ENCODE measurements around the gene PKN1.
"Not testable (repeated sequence)": the region's sequence is repeated elsewhere in the genome, so short reads cannot be mapped to it uniquely, and the experiment has no call there.

PKN1 gene

DNA sequence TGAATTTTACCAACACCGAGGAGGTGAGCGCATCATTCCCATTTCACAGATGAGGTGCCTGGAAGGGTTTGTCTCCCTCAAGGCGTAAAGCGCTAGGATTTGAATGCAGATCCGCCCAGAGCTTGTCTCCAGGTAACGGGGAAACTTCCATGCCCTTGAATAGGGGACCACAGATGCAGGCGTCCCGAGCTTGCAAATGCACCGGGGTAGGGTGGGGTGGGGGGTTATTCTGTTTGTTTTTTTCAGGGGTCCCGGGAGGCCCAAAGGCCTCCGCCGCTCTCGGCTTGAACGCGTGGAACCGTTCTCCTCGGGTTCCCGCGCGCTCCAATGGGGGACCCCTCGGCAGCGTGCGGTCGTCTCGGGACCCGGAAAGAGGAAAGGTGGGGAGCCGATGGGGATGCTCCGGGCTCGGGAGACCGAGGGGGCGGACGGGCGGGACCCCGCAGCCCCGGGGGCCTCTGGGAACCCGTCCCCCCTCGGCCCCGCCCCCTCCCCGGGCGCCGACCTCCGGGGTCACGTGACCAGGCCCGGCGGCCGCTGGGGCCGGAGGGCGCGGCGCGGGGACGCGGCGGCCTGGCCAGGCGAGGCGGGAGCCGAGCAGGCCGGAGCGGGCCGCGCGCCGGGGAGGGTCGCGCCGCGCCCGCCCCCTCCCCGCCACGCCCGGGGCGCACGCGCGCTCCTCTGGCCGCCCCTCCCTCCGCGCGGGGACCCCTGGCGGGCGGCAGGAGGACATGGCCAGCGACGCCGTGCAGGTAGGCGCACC, at the start of gene PKN1:
Gene PKN1 (plus strand): TSS at position 516 of the 763 bp plus-strand sequence. CDS start 216 bp downstream, at position 732.
- peak; percentile 64 for DNase-seq

DNA sequence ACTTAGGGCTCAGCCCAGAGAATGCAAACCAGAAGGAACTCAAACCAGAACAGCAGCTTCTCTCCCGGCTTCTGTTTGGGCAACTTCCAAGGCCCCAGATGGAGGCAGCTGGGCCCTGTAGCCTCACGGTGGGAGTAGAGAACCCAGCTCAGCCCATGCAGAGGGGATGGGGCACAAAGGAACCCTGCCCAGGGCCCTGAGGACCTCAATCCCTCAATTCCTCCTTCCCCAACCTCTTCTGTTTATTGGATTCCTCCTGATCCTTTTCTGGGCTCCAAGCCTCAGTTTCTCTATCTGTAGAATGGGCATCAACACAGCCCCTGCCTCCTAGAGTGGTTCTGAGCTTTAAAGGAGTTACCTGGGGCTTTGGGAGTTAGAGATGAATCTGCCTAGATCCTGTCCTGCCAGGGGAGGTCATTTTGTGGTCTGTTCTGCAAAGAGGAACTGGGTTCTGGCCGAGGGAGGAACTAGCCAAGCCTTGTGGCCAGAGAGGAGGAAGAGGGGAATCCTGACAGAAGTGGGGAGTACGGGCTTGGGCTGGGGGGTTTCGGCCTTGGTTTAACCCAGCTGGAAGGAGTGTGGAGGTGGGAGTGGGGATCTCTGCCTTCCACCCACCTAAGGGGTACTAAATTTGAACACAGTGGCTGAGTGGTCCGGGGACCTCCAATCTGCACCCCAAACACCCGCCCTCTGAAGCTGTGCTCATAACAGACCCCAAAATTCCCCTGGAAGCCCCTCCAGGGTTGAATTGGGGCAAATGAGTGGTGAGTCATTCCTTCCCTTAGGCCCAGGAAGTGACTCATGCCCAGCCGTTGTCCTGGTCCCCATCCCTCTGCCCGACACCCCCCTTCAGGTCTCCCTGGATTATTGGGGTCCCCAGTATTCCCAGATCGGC, 49.2 kb upstream of the PKN1 start:
- no peak for DNase-seq

DNA sequence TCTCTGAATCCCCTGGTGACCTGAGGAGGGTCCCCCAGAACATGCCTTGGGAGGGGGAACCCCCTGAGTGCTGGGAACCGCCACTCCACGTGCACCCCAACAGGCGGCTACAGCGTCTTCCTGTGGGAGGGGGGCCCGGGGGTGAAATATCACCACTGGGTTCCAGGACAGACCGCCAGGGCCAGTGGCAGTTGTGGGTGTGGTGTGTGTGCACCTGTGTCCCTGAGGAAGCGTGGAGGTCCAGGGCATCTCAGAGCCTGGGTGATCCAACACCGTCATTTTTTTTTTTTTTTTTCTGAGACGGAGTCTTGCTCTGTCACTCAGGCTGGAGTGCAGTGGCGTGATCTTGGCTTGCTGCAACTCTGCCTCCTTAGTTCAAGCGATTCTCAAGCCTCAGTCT, 47.6 kb upstream of the PKN1 start:
- DNase-seq = no peak

DNA sequence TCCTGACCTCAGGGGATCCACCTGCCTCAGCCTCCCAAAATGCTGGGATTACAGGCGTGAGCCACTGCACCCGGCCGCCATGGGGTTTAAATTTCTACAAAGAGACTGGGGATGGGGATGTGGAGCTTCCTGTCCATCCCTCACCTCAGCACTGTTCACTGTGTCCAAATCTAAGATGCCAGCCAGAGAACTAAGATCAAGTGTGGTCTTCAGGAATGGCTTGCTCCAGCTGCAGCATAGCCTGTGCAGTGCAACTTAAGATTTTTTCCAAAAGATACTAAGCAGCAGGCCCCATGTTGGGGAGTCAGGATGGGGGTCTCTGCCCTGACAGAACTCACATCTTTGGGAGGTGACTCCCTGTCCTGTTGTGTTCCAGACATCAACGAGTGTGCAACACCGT, 42.6 kb upstream of the PKN1 start:
- DNase-seq = no peak

DNA sequence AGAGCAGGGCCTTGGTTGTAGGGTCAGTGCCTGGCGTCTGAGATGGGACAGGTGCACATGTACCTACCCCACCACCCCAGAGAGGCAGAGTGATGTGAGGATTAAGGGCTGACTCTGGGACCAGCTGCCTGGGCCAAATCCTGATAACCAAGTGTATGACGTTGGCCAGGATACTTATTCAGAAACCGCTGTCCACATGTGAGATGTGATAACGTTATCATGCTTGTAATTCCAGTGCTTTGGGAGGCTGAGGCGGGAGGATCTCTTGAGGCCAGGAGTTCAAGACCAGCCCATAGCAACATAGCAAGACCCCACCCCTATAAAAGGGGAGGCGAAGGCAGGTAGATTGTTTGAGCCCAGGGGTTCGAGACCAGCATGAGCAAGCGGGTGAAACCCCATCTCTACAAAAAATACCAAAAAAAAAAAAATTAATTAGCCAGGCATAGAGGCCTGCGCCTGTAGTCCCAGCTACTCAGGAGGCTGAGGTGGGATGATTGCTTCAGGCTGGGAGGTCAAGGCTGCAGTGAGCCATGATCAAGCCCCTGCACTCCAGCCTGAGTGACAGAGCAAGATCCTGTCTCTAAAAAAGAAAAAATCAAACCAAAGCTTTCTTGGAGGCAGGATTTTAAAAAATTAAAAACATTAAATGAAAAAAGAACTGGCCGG, 41.8 kb upstream of the PKN1 start:
- DNase-seq = no peak

DNA sequence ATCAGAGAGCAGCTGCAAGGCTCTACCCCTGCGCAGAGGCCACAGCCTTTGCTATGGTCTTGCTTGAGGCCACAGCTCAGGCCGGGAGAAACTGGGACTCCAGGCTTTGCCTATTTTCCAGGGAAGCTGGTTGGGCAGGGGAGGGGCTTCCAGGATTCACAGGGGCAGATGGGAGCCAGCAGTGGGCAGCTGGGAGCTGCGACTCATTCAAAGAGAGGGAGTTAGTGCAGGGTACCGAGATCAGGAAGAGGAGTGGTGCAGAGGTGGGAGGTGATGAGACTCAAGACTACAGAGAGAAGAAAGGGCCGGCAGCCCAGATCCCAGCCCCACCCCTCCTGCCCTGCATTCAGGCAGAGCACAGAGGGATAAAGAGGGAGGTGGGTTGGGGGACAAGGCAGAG, 39.8 kb upstream of the PKN1 start:
- DNase-seq = no peak

DNA sequence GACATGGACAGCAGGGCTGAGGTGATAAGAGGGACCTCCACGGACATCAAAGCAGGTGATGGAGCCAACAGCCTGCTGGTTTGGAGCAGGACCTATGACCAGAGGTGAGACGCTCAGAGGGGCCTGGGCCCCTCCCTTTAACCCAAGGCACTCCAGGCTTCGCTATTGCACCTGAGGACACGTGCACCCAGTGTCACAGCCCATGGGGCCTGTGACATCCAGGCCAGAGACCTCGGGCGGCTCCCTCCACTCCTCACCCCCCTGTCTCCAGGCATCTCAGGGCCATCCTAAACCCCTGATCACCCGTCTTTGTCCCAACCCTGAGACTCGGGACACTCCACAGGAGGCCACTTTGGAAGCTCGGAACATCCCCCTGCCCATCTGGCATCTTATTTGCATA, 38.9 kb upstream of the PKN1 start:
- no peak for DNase-seq

DNA sequence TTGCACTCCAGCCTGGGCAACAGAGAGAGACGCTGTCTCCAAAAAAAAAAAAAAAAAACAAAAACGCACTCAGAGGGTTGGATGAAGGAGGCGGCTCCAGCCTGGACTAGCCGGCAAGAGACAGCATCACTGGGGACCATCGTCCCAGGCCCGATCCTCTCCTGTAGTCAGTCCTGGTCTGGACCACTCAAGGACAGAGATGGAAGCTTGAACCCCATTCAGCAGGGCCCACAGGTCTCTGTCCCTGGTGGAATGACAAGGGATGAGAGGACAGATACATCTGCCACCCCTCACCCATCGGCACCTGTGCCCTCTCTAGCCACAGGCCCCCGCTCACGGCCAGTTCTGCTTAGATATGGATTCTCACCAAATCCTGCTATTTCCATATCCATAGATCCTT, 37.8 kb upstream of the PKN1 start:
- DNase-seq = no peak

DNA sequence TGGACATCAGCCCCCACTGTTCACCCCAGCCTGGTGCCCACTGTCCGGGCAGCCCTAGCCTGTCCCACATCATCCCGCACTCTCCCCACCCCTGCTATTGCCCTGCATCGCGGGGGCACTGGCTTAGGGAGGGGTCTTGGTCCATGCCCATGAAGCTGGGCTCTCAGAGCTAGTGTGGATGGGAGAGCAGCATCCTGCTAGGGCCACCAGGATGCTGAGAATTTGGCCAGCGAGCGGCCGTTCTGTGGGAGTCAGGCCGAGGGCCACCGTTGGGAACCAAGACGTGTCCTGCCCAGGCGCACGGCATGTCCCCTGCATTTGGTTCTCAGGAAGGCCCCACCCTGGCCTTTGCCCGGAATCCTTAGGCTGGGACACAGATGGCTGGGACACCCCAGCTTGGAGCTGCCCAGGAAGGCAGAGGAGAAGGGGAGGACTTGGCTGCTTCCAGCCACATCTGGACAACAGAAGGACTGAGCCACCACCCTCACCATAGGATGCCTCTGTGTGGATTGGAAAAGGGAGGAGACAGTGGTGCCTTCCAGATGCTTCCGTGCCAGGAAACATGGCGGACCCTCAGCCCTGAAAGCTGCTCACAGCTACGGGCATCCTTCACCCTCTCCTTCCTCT, 37.3 kb upstream of the PKN1 start:
- DNase-seq = no peak

DNA sequence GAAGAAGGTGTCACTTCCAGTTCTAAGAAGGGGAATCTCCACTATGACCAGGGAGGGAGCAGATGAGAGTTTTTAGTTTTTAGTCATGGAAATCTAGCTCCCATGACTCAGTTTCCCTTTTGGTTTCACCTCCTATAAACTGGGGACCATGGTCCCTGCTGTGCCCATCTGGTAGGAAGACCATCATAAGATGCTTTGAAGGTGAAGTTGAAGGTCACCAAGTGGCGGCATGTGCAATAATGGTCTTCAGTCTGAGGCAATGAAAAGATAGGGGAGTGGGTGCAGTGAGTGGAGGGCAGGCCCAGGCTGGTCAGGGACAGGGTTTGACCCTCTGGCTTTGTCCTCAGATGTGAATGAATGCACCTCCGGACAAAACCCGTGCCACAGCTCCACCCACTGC, 36.4 kb upstream of the PKN1 start:
- DNase-seq = not testable (repeated sequence)

DNA sequence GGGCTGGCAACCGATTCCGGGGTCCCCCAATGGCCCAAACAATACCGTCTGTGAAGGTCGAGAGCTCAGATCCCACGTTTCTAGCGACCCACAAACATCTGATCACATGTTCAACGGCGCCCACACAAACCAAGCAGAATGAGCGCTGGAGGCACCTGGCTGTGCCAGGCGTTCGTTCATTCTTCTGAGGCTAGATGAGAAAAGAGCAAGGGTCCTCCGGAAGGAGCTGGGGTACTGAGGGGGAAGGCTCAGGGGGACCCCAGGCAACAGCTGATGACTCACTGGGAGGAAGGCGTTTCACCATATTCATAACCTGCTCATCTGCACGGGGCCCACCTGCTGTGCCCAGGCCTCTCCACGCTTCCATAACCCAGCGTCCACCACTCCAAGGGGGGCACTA, 35.9 kb upstream of the PKN1 start:
- not testable (repeated sequence) for DNase-seq

DNA sequence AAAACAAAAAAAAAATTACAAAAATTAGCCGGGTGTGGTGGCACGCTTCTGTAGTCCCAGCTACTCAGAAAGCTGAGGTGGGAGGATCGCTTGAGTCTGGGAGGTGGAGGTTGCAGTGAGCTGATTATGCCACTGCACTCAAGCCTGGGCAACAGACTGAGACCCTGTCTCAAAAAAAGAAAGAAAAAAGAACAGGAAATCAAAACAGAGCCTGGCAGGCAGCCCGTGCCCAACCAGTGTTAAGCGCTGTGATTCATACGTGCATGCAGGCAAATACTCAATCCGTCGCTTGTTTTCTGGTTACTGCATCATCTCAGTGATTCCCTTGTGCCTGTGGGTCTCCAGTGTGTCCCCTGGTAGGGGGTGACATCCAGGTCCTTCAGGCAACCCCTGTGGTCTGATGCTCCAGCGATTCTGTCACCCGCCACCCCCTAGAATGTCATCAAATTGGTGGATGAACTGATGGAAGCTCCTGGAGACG, 32.1 kb upstream of the PKN1 start:
- DNase-seq = no peak

DNA sequence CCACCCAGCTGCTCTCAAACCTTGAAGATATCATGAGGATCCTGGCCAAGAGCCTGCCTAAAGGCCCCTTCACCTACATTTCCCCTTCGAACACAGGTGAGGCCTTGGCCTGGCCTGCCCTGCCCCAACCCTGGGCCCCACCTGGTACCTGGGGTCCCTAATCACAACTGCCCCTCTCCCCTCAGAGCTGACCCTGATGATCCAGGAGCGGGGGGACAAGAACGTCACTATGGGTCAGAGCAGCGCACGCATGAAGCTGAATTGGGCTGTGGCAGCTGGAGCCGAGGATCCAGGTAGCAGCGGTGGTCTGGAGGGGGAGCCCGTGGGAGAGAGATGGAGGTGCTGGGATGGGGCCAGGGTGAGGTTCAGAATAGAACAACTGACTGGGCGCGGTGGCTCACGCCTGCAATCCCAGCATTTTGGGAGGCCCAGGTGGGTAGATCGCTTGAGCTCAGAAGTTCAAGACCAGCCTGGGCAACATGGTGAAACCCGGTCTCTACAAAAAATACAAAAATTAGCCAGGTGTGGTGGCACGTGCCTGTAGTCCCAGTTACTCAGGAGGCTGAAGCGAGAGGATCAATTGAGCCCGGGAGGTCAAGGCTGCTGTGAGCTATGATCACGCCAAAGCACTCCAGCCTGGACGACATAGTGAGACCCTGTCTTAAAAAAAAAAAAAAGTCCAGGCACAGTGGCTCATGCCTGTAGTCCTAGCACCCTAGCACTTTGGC, 31.5 kb upstream of the PKN1 start:
- no peak for DNase-seq

DNA sequence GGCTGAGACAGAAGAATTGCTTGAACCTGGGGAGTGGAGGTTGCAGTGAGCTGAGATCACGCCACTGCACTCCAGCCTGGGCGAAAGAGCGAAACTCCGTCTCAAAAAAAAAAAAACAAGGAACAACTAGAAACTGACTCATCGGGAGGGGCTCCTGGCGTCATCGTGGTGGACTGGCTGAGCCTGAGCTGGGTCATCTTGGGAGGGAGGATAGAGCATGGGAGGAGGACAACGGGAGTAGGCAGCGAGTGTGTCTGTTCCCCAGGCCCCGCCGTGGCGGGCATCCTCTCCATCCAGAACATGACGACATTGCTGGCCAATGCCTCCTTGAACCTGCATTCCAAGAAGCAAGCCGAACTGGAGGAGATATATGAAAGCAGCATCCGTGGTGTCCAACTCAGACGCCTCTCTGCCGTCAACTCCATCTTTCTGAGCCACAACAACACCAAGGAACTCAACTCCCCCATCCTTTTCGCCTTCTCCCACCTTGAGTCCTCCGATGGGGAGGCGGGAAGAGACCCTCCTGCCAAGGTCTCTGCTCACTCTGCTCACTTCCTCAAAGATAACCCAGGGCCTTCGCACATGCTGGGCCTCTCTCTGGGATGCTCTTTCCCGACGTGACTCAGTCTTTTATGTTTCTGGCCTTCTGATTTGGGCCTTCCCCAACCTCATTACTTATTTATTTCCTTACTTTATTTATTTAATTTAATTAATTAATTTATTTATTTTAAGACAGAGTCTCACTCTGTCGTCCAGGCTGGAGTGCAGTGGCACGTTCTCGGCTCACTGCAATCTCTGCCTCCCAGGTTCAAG, 30.6 kb upstream of the PKN1 start:
- no peak for DNase-seq

DNA sequence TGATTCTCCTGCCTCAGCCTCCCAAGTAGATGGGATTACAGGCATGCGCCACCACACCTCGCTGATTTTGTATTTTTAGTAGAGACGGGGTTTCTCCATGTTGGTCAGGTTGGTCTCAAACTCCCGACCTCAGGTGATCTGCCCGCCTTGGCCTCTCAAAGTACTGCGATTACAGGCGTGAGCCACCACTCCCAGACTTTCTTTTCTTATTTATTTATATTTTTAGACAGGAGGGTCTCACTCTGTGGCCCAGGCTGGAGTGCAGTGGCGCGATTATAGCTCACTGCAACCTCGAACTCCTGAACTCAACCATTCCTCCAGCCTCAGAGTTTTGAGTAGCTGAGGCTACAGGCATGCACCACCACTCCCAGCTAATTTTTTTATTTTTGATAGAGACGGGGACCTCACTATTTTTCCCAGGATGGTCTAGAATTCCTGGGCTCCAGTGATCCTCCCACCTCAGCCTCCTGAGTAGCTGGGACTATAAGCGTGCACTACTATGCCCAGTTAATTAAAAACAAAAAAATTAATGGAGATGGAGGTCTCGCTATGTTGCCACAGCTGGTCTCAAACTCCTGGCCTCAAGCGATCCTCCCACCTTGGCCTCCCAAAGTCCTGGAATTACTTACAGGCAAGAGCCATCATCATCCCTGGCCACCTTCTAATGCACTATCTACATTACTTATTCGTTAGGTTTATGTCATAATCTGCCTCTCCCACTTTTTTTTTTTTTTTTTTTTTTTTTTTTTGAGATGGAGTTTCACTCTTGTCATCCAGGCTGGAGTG, 29.8 kb upstream of the PKN1 start:
- not testable (repeated sequence) for DNase-seq

DNA sequence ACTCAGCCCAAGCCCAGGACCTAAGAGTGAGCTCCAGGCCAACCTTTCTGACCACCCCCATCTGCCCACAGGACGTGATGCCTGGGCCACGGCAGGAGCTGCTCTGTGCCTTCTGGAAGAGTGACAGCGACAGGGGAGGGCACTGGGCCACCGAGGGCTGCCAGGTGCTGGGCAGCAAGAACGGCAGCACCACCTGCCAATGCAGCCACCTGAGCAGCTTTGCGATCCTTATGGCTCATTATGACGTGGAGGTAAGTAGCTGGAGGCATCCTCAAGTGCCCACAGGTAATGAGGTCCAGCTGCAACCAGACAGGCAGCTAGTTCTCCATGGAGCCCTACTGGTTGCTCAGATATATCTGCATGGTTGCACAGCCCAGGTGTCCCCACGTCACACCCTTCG, 28.8 kb upstream of the PKN1 start:
- no peak for DNase-seq

DNA sequence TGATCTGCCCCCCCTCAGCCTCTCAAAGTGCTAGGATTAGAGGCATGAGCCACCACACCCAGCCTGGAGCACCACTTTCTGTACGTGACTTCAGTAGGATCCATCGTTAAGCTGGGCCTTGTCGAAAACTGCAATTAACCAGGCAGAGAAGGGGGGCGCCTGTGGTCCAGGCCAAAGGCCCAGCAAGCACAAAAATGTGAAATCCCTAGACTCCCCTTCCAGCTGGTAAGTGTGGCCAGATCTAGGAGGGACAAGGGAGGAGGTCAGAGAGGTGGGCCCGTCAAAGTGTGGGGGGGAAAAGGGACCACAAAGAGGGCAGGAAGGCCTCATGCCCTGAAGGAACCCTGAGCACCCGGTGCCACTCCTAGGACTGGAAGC, 27.7 kb upstream of the PKN1 start:
- no peak for DNase-seq

DNA sequence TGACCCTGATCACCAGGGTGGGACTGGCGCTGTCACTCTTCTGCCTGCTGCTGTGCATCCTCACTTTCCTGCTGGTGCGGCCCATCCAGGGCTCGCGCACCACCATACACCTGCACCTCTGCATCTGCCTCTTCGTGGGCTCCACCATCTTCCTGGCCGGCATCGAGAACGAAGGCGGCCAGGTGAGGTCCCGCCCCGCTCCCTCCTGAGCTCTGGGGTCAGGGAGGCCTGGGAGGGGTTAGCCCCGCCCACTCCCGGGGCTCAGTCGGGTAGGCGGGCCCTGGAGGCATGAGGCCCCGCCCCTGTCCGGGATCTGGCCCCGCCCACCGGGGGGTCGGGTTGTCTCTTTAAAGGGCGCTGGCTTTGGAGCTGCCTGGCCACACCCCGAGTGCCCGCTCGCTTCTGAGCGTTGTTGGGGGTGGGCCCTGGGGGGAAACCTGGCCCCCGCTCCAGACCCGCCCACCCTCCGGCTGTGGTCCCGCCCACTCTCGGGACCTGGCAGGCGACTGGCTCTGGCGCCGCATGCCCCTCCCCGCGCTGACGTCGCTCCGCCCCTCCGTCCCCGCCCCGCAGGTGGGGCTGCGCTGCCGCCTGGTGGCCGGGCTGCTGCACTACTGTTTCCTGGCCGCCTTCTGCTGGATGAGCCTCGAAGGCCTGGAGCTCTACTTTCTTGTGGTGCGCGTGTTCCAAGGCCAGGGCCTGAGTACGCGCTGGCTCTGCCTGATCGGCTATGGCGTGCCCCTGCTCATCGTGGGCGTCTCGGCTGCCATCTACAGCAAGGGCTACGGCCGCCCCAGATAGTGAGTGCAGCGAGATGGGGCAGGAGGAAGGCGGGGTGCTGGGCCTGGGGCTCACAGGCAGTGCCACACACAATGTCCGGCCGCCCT, 27.1 kb upstream of the PKN1 start:
- DNase-seq = peak; percentile 74

DNA sequence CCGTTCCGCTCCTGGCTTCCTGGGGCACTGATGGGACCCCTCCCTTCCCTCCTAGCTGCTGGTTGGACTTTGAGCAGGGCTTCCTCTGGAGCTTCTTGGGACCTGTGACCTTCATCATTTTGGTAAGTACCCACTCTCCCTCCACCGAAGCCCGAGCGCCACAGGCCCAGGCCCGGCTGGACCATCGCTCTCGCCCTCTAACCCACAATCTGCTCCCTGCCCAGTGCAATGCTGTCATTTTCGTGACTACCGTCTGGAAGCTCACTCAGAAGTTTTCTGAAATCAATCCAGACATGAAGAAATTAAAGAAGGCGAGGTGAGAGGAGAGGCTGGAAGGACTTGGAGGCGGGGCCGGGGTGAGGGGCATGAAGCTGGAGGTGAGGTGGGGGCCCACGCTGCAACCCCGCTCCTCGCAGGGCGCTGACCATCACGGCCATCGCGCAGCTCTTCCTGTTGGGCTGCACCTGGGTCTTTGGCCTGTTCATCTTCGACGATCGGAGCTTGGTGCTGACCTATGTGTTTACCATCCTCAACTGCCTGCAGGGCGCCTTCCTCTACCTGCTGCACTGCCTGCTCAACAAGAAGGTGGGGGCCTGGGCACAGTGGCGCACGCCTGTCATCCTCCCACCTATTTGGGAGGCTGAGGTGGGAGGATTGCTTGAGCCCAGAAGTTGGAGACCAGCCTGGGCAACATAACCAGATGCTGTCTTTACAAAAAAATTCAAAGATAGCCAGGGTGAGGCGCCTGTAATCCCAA, 26.3 kb upstream of the PKN1 start:
- DNase-seq = no peak
